Cortex of kidney (tissue), 1 donor: ENCODE data around the gene SZT2.
"Not testable (repeated sequence)": the region's sequence is repeated elsewhere in the genome, so short reads cannot be mapped to it uniquely, and the experiment has no call there.

Experiments
- DNase-seq: peaks from one replicate; lab custom pipeline; 2025; lab: John Stamatoyannopoulos, UW

The SZT2 gene

GRCh38 chr1:43363283-43363934 is 26.3 kb upstream of the SZT2 start:
- no peak for DNase-seq

GRCh38 chr1:43363935-43364525 is 25.7 kb upstream of the SZT2 start:
- DNase-seq, result no peak

- DNase-seq, result no peak
Observed at GRCh38 chr1:43365678-43366077, 24.0 kb upstream of the SZT2 start.

- no peak for DNase-seq
Observed at GRCh38 chr1:43366179-43366578, 23.5 kb upstream of the SZT2 start.

GRCh38 chr1:43366601-43367025 is 23.1 kb upstream of the SZT2 start:
- DNase-seq, result no peak

- DNase-seq, result no peak
Observed at GRCh38 chr1:43367026-43367903, 22.4 kb upstream of the SZT2 start.

GRCh38 chr1:43367904-43368645 is 21.6 kb upstream of the SZT2 start, which contains the start of gene ELOVL1:
Gene ELOVL1 (minus strand): TSS chr1:43368011. CDS start chr1:43365609, 2,402 bp downstream.
- DNase-seq, result no peak

- no peak for DNase-seq
Observed at GRCh38 chr1:43368646-43369020, 21.1 kb upstream of the SZT2 start.

GRCh38 chr1:43369779-43370178 is 19.9 kb upstream of the SZT2 start:
- DNase-seq, result not testable (repeated sequence)

GRCh38 chr1:43370564-43370963 is 19.1 kb upstream of the SZT2 start:
- no peak for DNase-seq

- no peak for DNase-seq
Observed at GRCh38 chr1:43372172-43372571, 17.5 kb upstream of the SZT2 start.

- DNase-seq, result no peak
Observed at GRCh38 chr1:43373066-43373940, 16.4 kb upstream of the SZT2 start.

GRCh38 chr1:43376723-43377235 is 12.9 kb upstream of the SZT2 start:
- no peak for DNase-seq

GRCh38 chr1:43377831-43378230 is 11.9 kb upstream of the SZT2 start:
- DNase-seq, result no peak

- DNase-seq, result no peak
Observed at GRCh38 chr1:43379476-43379875, 10.2 kb upstream of the SZT2 start.

- DNase-seq, result no peak
Observed at GRCh38 chr1:43381612-43382011, 8.1 kb upstream of the SZT2 start.

- no peak for DNase-seq
Observed at GRCh38 chr1:43382027-43382779, 7.5 kb upstream of the SZT2 start.

- no peak for DNase-seq
Observed at GRCh38 chr1:43383449-43383848, 6.2 kb upstream of the SZT2 start.

- DNase-seq, result no peak
Observed at GRCh38 chr1:43386676-43387075, 3.0 kb upstream of the SZT2 start.

- no peak for DNase-seq
Observed at GRCh38 chr1:43387976-43388599, 1.6 kb upstream of the SZT2 start.
